Measurements from ENCODE around the gene MEX3D.

DNA sequence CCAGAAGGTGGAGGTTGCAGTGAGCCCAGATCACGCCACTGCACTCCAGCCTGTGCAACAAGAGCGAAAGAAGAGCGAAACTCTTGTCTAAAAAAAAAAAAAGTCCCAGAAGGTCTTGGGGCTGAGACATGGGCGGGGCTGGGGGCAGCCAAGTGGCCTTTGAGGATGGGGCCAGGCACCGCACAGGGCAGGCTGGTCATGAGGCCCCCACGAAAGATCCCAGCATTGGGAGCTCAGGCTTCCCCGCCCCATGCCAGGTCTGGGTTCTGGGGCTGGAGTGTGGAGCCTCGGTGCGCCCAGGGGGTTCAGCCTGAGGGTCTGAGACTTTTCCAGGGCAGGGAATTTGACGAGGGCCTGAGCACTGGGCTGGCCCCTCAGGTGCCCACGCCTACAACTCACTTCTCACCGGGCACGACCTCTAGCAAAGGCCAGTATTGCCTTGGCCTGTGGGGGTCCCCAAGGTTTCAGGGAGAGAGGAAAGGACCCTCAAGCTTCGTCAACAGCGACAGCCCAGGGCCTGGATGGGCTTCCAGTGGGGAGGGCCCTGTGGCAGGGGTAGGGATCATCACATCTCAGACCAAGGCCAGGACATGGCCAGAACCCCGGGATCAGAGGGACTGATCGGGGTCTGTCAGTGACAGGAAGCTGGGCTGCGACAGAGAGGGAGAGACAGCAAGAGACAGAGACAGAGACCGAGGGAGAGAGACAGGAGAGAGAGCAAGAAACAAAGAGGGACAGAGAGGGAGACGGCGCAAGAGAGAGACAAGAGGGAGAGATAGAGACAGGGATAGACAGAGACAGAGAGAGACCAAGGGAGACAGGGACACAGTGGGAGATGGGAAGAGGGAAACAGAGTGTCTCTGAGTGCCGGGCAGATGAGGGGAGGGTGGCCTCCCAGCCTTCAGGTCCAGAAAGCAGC is 7.5 kb upstream of the MEX3D start:
- TF ChIP-seq POLR2A (IDR thresholded peaks at IDR 0.05; ENCODE audit: low read depth, low read length) = no peak
- TF ChIP-seq POLR2AphosphoS5 (IDR thresholded peaks at IDR 0.05; ENCODE audit: low read depth, low read length) = no peak
- no peak for TF ChIP-seq POU2F2 (IDR thresholded peaks at IDR 0.05; ENCODE audit: low read depth, low read length)
- TF ChIP-seq SPI1 (IDR thresholded peaks at IDR 0.05; ENCODE audit: low read depth, low read length) = no peak
- no peak for TF ChIP-seq TAF1 (IDR thresholded peaks at IDR 0.05; ENCODE audit: low read depth, low read length)
